GM10847 (cell line): ENCODE measurements around the gene ZSWIM6.

Experiments used
- POLR2A ChIP-seq: IDR thresholded peaks from 2 replicates; pipeline ENCODE4 v1.6.1; 2011; ENCODE audit not compliant: insufficient read length; ENCODE audit errors: extremely low read depth

The ZSWIM6 gene

DNA sequence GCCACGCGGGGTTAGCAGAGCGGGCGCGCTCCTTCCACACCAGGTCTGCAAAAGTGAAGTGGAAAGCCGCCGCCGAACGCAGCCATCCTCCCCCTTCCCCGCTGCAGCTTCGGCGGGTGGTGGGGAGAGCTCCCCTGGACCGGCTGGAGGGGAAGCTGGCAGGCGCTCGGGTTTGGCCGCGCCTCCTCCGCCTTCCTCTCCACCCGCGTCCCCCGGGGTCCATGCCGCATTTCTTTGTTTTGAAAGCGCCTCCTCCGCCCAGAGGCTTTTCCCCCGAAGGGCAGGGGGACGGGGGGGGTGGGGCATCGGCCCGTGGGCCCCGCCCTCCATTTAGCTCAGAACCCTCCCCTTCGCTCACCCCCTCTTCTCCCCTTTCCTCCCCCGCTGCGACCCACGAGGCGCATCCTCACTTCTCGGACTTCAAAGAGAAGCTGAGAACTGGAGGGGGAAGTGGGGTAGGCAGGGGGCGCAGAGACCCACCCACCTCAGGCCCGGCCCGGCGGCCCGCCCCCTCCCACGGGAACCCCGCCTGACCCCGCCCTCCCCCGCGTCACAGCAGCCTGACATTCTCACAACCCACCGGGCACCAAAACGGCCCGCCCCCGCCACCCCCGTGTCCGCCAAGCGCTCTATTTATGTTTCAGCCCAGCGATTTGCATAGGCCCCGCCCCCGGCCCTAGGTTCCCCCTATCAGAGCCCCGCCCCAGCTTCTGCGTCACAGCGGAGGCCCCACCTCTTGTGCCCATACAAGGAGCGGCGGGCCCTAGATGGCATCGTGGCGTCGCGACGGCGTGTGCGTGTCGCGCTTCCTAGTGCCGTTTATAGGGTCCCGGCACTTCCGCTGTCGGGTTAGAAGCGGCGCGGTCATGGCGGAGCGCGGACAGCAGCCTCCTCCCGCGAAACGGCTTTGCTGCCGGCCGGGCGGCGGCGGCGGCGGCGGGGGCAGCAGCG lies at the start of gene ZSWIM6:
ZSWIM6 (plus strand) TSS at position 852 of the 951 bp plus-strand sequence; CDS start at position 867, 15 bp downstream.
- TF ChIP-seq POLR2A = peak; percentile 75

DNA sequence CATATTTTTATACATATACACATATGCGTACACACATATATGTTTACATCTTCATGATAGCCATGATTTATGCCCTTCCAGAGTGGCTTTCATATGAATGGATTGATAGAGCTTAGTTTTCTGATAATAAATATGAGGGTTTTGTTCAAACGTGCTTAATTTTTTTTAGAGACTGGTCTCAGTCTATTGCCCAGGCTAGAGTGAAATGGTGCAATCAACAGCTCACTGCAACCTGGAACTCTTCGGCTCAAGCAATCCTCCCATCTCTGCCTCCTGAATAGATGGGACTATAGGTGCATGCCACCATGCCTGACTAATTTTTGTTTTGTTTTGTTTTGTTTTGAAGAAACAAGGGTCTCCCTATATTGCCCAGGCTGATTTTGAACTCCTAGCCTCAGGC lies 48.6 kb upstream of the ZSWIM6 start:
- no peak for TF ChIP-seq POLR2A

GRCh38 chr5:61285531-61285930 lies 46.5 kb upstream of the ZSWIM6 start:
- no peak for TF ChIP-seq POLR2A

DNA sequence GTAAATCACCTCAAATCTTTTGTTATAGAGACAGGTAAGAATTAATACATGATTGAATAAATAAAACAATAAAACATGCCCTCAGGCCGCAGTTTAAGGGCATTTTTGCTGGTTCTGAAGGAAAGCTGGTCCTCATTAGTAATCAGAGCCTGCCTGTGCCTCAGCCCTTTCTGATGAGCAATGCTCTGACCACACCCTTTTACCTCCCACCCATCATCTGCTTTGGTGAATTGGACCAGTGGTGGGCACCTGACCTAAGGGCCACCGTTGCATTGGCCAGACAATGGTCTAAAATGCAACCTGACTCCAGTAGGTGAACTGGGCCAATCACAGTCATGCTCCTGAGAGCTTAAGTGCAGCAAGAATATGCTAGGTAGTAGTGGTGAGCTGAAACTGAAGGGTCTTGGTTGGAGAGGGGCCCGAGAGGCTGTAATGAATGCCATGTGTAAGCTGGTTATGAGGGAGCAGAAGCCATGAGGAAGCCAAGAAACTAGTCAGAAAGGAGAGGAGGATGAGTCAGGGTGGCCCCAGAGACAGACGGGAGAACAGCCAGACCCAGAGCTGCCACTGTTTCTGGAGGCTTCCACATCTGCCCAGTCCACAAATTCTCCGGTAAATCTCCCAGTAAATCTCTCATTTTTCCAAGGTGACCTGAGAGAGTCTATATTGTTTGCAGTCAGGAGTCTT lies 45.5 kb upstream of the ZSWIM6 start:
- TF ChIP-seq POLR2A = no peak

GRCh38 chr5:61287474-61287873 lies 44.6 kb upstream of the ZSWIM6 start:
- TF ChIP-seq POLR2A = no peak

DNA sequence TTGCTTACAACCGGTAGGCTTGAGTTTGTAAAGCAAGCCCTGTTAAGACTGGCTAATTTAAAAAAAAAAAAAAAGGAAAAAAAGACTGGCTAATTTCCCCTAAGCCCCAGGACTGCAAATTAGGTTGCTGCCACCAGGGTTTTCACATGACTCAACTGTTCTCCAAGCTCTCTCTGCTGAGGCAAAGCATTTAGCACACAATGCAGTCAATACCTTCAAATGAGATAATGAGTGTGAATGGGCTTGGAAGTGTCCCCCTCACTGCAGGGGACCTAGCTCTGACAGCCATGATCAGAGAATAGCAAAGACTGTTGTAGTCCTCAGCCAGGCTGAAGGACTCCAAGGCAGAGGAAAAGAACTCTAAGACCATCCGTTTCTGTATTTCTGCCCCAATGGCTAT lies 42.8 kb upstream of the ZSWIM6 start:
- no peak for TF ChIP-seq POLR2A

DNA sequence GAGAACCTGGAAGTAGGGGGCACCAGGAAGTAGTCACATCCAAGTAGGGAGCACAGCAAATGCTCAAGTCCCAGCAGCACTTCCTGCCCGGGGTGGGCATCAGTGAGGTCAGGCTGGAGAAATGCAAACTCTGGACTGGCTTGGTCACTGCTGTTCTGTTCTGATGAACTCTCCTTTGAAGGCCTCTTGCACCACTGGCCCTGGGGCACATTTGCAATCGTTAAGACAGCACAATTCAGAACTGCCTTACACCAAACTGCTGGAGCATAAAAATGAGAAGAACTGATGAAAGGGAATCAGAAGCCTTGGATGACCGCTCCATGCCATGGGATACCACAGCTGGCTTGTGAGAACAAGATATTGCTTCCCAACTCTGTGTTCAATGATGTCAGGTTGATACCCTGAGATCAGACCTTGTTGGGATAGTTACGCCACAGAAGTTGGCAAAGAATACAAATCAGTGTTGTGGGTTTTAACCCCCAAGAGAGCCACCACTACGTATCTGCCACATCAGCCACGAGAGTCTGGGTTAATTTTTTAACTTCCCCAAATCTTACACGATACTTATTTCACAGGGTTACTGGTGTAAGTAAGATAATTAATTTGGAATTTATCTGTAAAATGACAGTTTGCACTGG lies 42.3 kb upstream of the ZSWIM6 start:
- TF ChIP-seq POLR2A = no peak

DNA sequence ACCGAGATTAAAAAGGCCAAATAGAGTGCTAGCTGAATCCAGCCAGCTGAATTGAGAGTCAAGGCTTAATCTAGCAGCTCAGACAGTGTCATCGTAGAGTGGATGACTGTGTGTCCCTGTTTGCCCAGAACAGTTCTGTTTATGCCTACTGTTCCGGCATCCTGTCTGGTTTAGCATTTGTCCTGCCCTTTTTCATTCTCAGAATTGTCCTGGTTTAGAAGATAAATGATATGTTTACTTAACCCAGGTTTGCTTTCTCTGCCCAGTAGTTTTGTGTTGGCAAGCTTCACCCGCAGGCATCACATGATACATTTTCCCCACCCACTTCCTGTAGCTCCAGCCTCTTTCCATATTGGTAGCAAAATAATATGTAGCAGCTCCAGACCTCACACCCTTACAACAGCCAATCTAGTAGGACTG lies 41.3 kb upstream of the ZSWIM6 start:
- no peak for TF ChIP-seq POLR2A

GRCh38 chr5:61292062-61292657 lies 39.9 kb upstream of the ZSWIM6 start:
- no peak for TF ChIP-seq POLR2A

GRCh38 chr5:61293071-61293470 lies 39.0 kb upstream of the ZSWIM6 start:
- TF ChIP-seq POLR2A = no peak

GRCh38 chr5:61293873-61294272 lies 38.2 kb upstream of the ZSWIM6 start:
- TF ChIP-seq POLR2A = no peak

GRCh38 chr5:61295365-61295764 lies 36.7 kb upstream of the ZSWIM6 start:
- TF ChIP-seq POLR2A = no peak

DNA sequence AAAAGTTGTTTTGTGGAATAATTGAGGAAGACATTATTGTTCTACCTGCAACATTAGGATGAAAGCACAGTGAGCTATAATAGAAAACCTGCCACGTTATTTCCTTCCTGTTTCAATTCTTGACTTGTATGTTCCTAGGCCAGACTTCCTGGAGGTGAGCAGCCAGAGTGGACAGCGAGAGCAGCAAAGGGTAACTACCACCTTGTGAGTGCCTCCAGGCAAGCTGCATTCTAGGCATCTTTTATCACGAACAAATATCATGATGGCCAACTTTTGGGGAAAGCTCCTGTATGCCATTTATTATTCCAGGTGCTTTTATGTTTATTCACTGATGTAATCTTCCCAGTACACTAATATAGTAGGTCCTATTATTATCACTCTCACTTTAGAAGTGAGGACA lies 34.0 kb upstream of the ZSWIM6 start:
- no peak for TF ChIP-seq POLR2A

DNA sequence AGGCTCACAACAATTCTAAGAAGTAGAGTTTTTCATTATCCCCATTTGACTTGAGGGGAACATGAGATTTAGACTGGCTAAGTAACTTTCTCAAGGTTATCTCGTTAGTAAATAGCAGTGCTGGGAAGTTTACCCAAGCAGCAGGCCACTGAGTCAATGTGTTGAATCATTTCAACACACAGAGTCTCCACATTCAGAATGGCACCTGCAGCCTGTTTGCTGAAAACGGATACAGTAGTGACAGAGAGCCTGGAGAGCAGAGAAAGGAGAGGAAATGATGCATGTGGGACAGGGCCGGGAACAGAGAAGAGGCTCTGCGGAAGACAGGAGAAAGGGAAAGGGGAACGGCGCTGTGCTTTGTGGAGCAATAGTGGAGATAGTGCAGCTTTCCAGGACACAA lies 33.5 kb upstream of the ZSWIM6 start:
- no peak for TF ChIP-seq POLR2A

GRCh38 chr5:61299261-61299681 lies 32.8 kb upstream of the ZSWIM6 start:
- TF ChIP-seq POLR2A = no peak
